Right atrium auricular region (tissue), 2 donors: ENCODE results near the gene GFOD1. TPM values are rescaled to one million over a fixed set of nuclear protein-coding genes. Genes with fewer than 3 reads are reported as not detected.
A peak's percentile ranks its signal among the peaks of the same experiment; 100 is the strongest.

Experiments used
- DNase-seq: peaks from one replicate; pipeline ENCODE4 v3.0.0-alpha.2; 2019; ENCODE audit warnings: low spot score
- H3K27ac ChIP-seq, 2 donors: fragments of 200-600 bp; sonication (generic); 1 replicate in 1 of 2; 2 replicates in 1 of 2; pipeline ENCODE4 v1.5.1; 2016 to 2019
- H3K27me3 ChIP-seq, 2 donors: fragments of 200-600 bp; sonication (generic); one replicate each; pipeline versions ENCODE4 v1.5.1 to v1.6.0; 2017 to 2019
- H3K36me3 ChIP-seq: fragments of 200-600 bp; sonication (generic); one replicate; pipeline ENCODE4 v1.5.1; 2016
- H3K4me1 ChIP-seq, 2 donors: fragments of 200-600 bp; sonication (generic); one replicate each; pipeline versions ENCODE4 v1.5.1 to v1.6.0; 2017 to 2019
- H3K4me3 ChIP-seq, 2 donors: fragments of 200-600 bp; sonication (generic); 1 replicate in 1 of 2; 2 replicates in 1 of 2; pipeline ENCODE4 v1.5.1; 2017 to 2019; ENCODE audit warnings: mild to moderate bottlenecking in 1 of 2, moderate library complexity in 1 of 2
- H3K9me3 ChIP-seq, 2 donors: fragments of 200-600 bp; sonication (generic); one replicate each; pipeline ENCODE4 v1.5.1; 2019
- CTCF ChIP-seq, 2 donors: fragments of 200-600 bp; sonication (generic); IDR thresholded peaks; one replicate each; pipeline ENCODE4 v1.5.1; 2019; ENCODE audit warnings: antibody characterized with exemption in 2 of 2
- total RNA-seq, 2 donors: library from RNA; depleted of rRNA; stranded (reverse); fragments of >200 nt; gene quantifications; one replicate each; pipeline ENCODE4 v1.1.0, GENCODE V29; 2016

The GFOD1 gene
- total RNA-seq, 2 donors from 2014 or later = 66.2 to 96.3 TPM

GRCh38 chr6:13319891-13320564 is 167.4 kb downstream of the GFOD1 start:
- no peak for DNase-seq
- Histone ChIP-seq H3K9me3 (no peaks in the 10 kb centered on the region), H3K27ac (no peak overlapping the region), H3K36me3 (peaks cover 74% of the 10 kb centered on the region), H3K4me3 (no peak overlapping the region), H3K27me3 (no peaks in the 10 kb centered on the region), H3K4me1 (peaks cover 0 to 4% of the 10 kb centered on the region in 2 donors)
- no peak for TF ChIP-seq CTCF (IDR thresholded peaks at IDR 0.05)

- Histone ChIP-seq H3K36me3 (peaks cover 75% of the 10 kb centered on the region), H3K27ac (no peak overlapping the region)
- no peak for DNase-seq
Measured at GRCh38 chr6:13318821-13319220, 168.6 kb downstream of the GFOD1 start.

GRCh38 chr6:13315896-13316295 is 171.5 kb downstream of the GFOD1 start:
- TF ChIP-seq CTCF (IDR thresholded peaks at IDR 0.05) = no peak
- H3K36me3 ChIP-seq = peaks cover 69% of the 10 kb centered on the region
- no peaks in the 10 kb centered on the region for H3K27me3 ChIP-seq
- no peaks in the 10 kb centered on the region for H3K9me3 ChIP-seq
- no peak for DNase-seq
- H3K4me3 ChIP-seq = no peak overlapping the region
- no peaks in the 10 kb centered on the region for H3K4me1 ChIP-seq
- no peak overlapping the region for H3K27ac ChIP-seq

More at GRCh38 chr6:13318821-13319220, 168.6 kb downstream of the GFOD1 start:
- no peaks in the 10 kb centered on the region for H3K9me3 ChIP-seq
- H3K4me1 ChIP-seq = peaks cover 0 to 4% of the 10 kb centered on the region in 2 donors
- TF ChIP-seq CTCF (IDR thresholded peaks at IDR 0.05) = no peak
- no peak overlapping the region for H3K4me3 ChIP-seq
- no peaks in the 10 kb centered on the region for H3K27me3 ChIP-seq

- TF ChIP-seq CTCF (IDR thresholded peaks at IDR 0.05) = no peak
- peaks cover 58% of the 10 kb centered on the region for H3K36me3 ChIP-seq
- no peak overlapping the region for H3K4me3 ChIP-seq
- H3K27ac ChIP-seq = no peak overlapping the region
- no peak for DNase-seq
- H3K9me3 ChIP-seq = no peaks in the 10 kb centered on the region
- no peaks in the 10 kb centered on the region for H3K27me3 ChIP-seq
- H3K4me1 ChIP-seq = no peaks in the 10 kb centered on the region
Measured at GRCh38 chr6:13314806-13315205, 172.6 kb downstream of the GFOD1 start.

- no peak for TF ChIP-seq CTCF (IDR thresholded peaks at IDR 0.05)
- Histone ChIP-seq H3K4me3 (no peak overlapping the region), H3K4me1 (peaks cover 0 to 8% of the 10 kb centered on the region in 2 donors), H3K9me3 (no peaks in the 10 kb centered on the region), H3K27me3 (no peaks in the 10 kb centered on the region), H3K36me3 (peaks cover 38% of the 10 kb centered on the region), H3K27ac (no peak overlapping the region)
- DNase-seq = no peak
Measured at GRCh38 chr6:13311155-13311554, 176.2 kb downstream of the GFOD1 start.

- H3K9me3 ChIP-seq = no peaks in the 10 kb centered on the region
- TF ChIP-seq CTCF (IDR thresholded peaks at IDR 0.05) = no peak
- H3K27ac ChIP-seq = peak overlapping the region; percentile 34 to 37
- H3K36me3 ChIP-seq = peaks cover 17% of the 10 kb centered on the region
- H3K4me3 ChIP-seq = no peak overlapping the region
- peaks cover 0 to 23% of the 10 kb centered on the region in 2 donors for H3K4me1 ChIP-seq
- H3K27me3 ChIP-seq = no peaks in the 10 kb centered on the region
- no peak for DNase-seq
Measured at GRCh38 chr6:13308332-13308731, 179.1 kb downstream of the GFOD1 start.
